HFFc6 (cell line): Measurements from ENCODE around the gene ZMYND15. TPM values are rescaled to one million over a fixed set of nuclear protein-coding genes. Genes with fewer than 3 reads are reported as not detected.
"Not testable (repeated sequence)": the region's sequence is repeated elsewhere in the genome, so short reads cannot be mapped to it uniquely, and the experiment has no call there.

Experiments used
- DNase-seq: peaks from one replicate; pipeline ENCODE4 v3.0.0-alpha.2; 2018
- H3K27ac Mint-ChIP-seq: 2 replicates; pipeline ENCODE4 v1.8.0; 2020; ENCODE audit warnings: mild to moderate bottlenecking, mixed read lengths
- H3K27me3 Mint-ChIP-seq: 2 replicates; pipeline ENCODE4 v1.8.0; 2021; ENCODE audit warnings: mild to moderate bottlenecking, moderate library complexity, mixed read lengths; ENCODE audit not compliant: insufficient read depth
- H3K36me3 Mint-ChIP-seq: 2 replicates; pipeline ENCODE4 v1.8.0; 2021; ENCODE audit warnings: low read depth, mixed read lengths
- H3K4me1 Mint-ChIP-seq: 2 replicates; pipeline ENCODE4 v1.8.0; 2020; ENCODE audit warnings: low read depth, mixed read lengths
- H3K4me3 Mint-ChIP-seq: 2 replicates; pipeline ENCODE4 v1.8.0; 2020; ENCODE audit warnings: mild to moderate bottlenecking, moderate library complexity, mixed read lengths
- H3K9me3 Mint-ChIP-seq: 2 replicates; pipeline ENCODE4 v1.8.0; 2020; ENCODE audit warnings: mild to moderate bottlenecking, mixed read lengths
- CTCF ChIP-seq: fragments of 200-600 bp; sonication (generic); IDR thresholded peaks from 2 replicates; pipeline ENCODE4 v1.5.0; 2021; ENCODE audit warnings: antibody characterized with exemption, mild to moderate bottlenecking
- long read RNA-seq: library from polyadenylated mRNA; unstranded; transcript quantifications from one replicate; pipeline ENCODE4 v2.0.0, GENCODE V29; 2019
- total RNA-seq, 6 experiments: library from RNA; stranded (reverse); fragmentation: NEBNext Ultra II Directional; extraction: Animal tissue kit (Norgen Biotek cat#: 25700); gene quantifications; 2 replicates in 1 of 6; 3 replicates in 5 of 6; pipeline ENCODE4 v1.2.3, GENCODE V29; 2021

Gene ZMYND15
- not detected for total RNA-seq
- long read RNA-seq: 0 reads

- Mint-ChIP-seq H3K36me3 (no peaks in the 10 kb centered on the region), H3K27me3 (peaks cover 47% of the 10 kb centered on the region), H3K27ac (no peak within 1 kb of the TSS), H3K4me1 (peaks cover 15% of the 10 kb centered on the region), H3K4me3 (peak within 1 kb of the TSS; percentile 74), H3K9me3 (no peaks in the 10 kb centered on the region)
- no peak for TF ChIP-seq CTCF
- DNase-seq: no peak
Measured at GRCh38 chr17:4739122-4740024, at the start of gene ZMYND15, which contains the start of gene CXCL16. Gene ZMYND15 (plus strand): TSS chr17:4739833. CDS start chr17:4740549, 716 bp downstream. Gene CXCL16 (minus strand): TSS chr17:4739928. CDS start chr17:4739339, 589 bp downstream.

GRCh38 chr17:4689872-4690271 is 49.8 kb upstream of the ZMYND15 start:
- not testable (repeated sequence) for H3K4me1 Mint-ChIP-seq, DNase-seq, H3K9me3 Mint-ChIP-seq, H3K4me3 Mint-ChIP-seq, H3K27ac Mint-ChIP-seq, H3K27me3 Mint-ChIP-seq
- H3K36me3 Mint-ChIP-seq: peaks cover 54% of the 10 kb centered on the region

- DNase-seq: no peak
- H3K36me3 Mint-ChIP-seq: peaks cover 50% of the 10 kb centered on the region
- H3K4me3 Mint-ChIP-seq: no peak overlapping the region
- TF ChIP-seq CTCF: no peak
- H3K27ac Mint-ChIP-seq: no peak overlapping the region
- no peaks in the 10 kb centered on the region for H3K9me3 Mint-ChIP-seq
- peaks cover 8% of the 10 kb centered on the region for H3K4me1 Mint-ChIP-seq
- H3K27me3 Mint-ChIP-seq: no peaks in the 10 kb centered on the region; the same call in 1 of the 2 replicates
Measured at GRCh38 chr17:4690745-4691144, 48.9 kb upstream of the ZMYND15 start.

GRCh38 chr17:4691686-4692085 is 47.9 kb upstream of the ZMYND15 start:
- Mint-ChIP-seq H3K4me1 (peaks cover 8% of the 10 kb centered on the region), H3K27ac (no peak overlapping the region), H3K27me3 (no peaks in the 10 kb centered on the region; the same call in 1 of the 2 replicates), H3K36me3 (peaks cover 53% of the 10 kb centered on the region), H3K9me3 (no peaks in the 10 kb centered on the region), H3K4me3 (no peak overlapping the region)
- no peak for TF ChIP-seq CTCF
- no peak for DNase-seq

GRCh38 chr17:4693416-4693815 is 46.2 kb upstream of the ZMYND15 start:
- Mint-ChIP-seq H3K27me3 (no peaks in the 10 kb centered on the region), H3K9me3 (no peaks in the 10 kb centered on the region), H3K4me3 (no peak overlapping the region), H3K36me3 (peaks cover 53% of the 10 kb centered on the region), H3K27ac (no peak overlapping the region), H3K4me1 (peaks cover 8% of the 10 kb centered on the region)
- DNase-seq: no peak
- TF ChIP-seq CTCF: no peak

- Mint-ChIP-seq H3K4me1 (peaks cover 13% of the 10 kb centered on the region), H3K36me3 (peaks cover 28% of the 10 kb centered on the region), H3K27ac (no peak overlapping the region), H3K4me3 (no peak overlapping the region), H3K9me3 (no peaks in the 10 kb centered on the region), H3K27me3 (no peaks in the 10 kb centered on the region)
- TF ChIP-seq CTCF: no peak
- no peak for DNase-seq
Measured at GRCh38 chr17:4696437-4696805, 43.2 kb upstream of the ZMYND15 start.

GRCh38 chr17:4699401-4700056 is 40.1 kb upstream of the ZMYND15 start:
- H3K27ac Mint-ChIP-seq, H3K9me3 Mint-ChIP-seq, H3K27me3 Mint-ChIP-seq, H3K4me3 Mint-ChIP-seq, DNase-seq: not testable (repeated sequence)
- Mint-ChIP-seq H3K36me3 (peaks cover 18% of the 10 kb centered on the region), H3K4me1 (peaks cover 28% of the 10 kb centered on the region)
